NCI-H2196 treated with DMSO at 0.1 percent for 48 hours (cell line): ENCODE measurements around the gene MAPKAPK2.
"Not testable (repeated sequence)": the region's sequence is repeated elsewhere in the genome, so short reads cannot be mapped to it uniquely, and the experiment has no call there.

Experiments used
- DNase-seq: peaks from one replicate; lab custom pipeline; 2025; ENCODE audit not compliant: unreplicated experiment; lab: John Stamatoyannopoulos, UW

The MAPKAPK2 gene

GRCh38 chr1:206739411-206740076, 54.8 kb downstream of the MAPKAPK2 start:
- DNase-seq = no peak

DNA sequence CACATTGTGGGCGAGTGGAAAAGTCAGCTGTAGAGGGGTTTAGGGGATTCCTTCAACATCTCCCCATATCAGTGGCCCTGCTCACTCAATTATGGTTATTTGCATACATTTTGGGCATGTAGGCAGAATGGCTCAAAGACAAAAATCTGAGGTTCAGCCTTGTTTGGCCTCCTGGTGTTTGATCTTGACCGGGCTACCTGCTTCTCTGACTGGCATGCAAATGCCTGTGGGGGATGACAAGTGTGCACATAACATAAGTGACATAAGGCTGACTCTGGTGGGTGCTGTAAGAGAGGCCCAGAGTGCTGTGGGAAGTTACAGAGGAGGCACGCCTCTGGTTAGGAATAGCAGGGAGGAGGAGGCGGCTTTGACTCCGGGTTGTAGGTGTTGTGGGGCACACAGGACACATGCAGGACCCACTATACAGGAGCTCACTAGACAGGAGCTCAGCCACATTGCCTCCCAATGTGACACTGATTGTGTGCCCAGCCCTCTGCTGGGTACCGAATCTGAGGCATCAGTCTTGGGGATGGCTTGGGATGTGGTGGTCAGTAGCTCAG, 56.5 kb downstream of the MAPKAPK2 start:
- DNase-seq = no peak

DNA sequence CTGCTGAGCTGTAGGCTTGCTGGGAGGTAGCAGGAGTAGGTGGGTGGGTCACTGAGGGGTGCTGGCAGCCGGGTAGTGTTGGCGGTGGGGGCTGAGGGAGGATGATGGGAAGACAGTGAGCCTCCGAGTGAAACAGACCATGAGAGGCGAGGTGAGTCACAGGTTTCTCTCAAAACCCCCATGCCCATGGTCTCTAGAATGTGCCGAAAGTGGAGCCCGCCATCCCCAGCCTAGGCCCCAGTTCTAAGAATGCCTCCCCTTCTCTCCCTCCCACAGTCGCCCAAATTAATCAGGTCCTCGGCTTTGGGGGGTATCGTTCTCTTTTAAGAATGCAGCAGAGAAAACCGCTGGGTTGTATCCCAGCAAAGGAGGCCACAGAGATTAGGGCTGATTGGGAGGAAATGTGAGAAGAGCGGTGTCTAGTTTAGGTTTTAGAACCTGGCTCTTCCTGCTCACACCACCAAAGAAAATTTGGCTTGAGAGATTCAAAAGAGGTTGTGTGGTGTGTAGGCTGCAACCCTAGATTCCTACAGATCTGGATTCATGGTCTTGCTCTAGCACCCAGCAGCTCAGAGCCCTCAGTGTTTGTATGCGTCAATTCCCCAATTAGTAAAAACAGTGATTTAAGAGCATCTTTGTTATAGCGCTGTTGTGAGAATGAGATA, 58.1 kb downstream of the MAPKAPK2 start:
- no peak for DNase-seq

- no peak for DNase-seq
Observed at GRCh38 chr1:206744683-206745082, 60.0 kb downstream of the MAPKAPK2 start.

GRCh38 chr1:206745301-206745700, 60.6 kb downstream of the MAPKAPK2 start:
- DNase-seq = no peak

DNA sequence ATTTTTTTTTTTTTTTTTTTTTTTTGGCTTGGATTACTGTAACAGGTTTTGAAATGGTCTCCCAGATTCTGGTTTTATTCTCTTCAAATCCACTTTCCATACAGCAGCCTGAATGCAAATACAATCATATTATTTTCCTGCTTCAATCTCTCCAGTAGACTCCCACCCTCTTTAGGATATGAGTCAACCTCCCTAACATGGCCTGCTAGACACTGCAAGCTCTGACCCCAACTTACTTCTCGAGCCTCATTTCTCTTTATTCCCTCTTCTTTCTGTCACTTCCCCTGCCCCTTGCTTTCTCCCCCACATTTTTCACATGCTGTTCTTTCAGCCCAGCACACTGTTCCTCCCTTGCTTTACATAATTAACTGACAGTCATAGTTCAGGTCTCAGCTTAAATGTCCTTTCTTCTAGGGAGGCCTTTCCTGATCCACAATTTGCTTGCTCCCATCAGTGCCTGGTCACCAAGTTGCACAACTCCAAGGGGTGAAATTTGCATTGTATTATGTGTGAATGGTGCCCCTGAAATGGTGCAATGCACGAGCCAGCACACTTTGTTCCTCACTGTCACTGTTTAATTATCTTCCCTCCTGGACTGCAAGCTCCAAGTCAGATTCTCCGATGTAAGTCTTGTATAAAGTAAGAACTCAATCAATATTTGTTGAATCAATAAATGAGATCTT, 63.8 kb downstream of the MAPKAPK2 start:
- no peak for DNase-seq

DNA sequence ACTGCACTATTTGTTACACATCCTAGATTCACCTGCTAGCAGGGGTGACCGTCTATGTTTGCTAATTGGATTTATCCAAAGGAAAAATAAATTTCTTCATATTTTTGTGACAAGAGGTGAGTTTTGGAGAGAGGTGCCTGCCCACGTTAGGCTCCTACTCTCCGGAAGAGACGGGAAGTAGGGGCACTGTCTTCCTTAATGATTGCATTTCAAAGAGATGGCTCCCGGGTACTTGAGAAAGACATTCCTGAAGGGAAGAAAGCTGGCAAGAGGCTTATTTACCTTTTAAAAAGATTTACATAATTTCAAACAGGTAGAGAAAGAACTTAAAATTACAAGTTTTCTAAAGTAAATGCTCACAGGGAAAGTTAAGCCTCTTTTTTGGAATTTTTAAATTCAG, 67.2 kb downstream of the MAPKAPK2 start:
- no peak for DNase-seq

- no peak for DNase-seq
Observed at GRCh38 chr1:206752481-206752880, 67.8 kb downstream of the MAPKAPK2 start.

- no peak for DNase-seq
Observed at GRCh38 chr1:206753141-206753540, 68.4 kb downstream of the MAPKAPK2 start.

GRCh38 chr1:206754011-206754410, 69.3 kb downstream of the MAPKAPK2 start:
- no peak for DNase-seq

DNA sequence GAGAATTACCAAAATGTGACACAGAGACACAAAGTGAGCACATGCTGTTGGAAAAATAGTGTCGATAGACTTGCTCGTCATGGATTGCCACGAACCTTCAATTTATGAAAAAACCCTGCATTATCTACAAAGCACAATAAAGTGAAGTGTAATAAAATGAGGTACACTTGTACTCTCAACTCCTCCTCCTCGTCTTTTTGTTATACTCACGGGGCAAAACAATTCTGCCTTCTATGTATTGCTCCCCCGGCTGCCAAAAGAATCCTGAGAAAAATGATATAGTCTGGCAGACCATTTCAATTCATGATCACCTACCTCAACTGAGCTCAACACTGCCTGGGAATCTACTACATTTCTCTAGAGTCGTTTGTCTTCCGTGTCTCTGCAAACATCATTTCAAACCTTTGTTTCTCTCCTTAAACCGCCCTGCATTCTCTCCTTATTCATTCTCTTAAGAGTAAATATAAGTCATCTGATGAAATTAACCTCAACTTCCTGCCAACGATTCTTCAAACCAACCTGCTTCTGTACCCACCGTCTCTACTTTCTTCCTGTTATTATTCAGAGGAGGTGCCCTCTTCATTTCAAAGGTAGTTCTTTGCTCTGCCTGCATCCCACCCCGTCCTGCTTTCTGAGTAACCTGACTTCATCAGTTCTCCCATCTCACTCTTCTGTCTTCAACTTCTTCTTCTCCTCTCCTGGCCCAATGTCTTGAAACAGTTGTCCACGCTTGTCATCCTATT, 73.0 kb downstream of the MAPKAPK2 start:
- no peak for DNase-seq

DNA sequence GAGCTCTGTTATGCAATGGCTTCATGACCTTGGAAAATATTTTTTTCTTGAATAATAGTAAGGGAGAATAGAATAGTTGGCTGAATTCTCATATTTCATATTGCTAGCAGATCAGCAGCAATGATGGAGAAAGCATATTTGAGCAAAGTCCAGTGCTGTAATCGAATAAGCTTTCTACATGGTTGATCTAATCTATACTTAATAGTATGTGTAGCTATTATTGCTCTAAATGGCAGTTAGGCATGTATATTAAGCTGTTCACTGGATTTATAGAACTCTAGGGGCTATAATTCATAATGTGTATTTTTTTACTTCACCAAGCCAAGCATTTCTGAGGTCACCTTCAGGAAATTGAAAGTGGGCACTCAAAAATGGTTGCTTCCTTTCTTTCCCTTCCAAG, 75.9 kb downstream of the MAPKAPK2 start:
- no peak for DNase-seq

DNA sequence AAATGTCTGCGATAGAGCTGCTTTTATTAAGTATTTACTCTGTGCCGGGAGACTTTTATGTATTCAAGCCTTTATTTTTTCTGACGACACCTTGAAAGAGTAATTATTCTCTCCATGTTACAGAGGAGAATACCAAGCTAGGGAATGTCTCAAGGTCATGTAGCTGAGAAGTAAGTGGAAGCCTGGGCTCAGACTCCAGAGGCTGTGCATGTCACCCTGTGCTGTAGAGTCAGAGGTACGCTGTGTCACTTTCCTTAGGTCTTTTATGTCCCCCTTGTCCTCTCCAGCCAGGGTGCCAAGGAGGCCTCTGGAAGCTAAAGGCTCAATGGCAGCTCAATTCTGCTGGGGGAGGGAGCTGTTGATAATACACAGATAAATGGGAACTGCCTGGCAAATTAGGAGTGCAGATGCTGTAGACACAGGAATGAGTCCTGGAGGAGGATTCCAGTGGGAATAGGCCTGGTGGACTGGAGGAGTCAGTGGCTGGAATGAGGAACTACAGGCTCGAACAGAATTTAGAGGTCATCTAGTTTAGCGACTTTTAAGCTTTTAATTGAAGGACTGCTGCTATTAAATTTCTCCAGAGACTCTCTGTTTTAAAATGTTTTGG, 76.6 kb downstream of the MAPKAPK2 start:
- DNase-seq = no peak

- not testable (repeated sequence) for DNase-seq
Observed at GRCh38 chr1:206762741-206763364, 78.1 kb downstream of the MAPKAPK2 start.

- DNase-seq = not testable (repeated sequence)
Observed at GRCh38 chr1:206765771-206766170, 81.1 kb downstream of the MAPKAPK2 start.

DNA sequence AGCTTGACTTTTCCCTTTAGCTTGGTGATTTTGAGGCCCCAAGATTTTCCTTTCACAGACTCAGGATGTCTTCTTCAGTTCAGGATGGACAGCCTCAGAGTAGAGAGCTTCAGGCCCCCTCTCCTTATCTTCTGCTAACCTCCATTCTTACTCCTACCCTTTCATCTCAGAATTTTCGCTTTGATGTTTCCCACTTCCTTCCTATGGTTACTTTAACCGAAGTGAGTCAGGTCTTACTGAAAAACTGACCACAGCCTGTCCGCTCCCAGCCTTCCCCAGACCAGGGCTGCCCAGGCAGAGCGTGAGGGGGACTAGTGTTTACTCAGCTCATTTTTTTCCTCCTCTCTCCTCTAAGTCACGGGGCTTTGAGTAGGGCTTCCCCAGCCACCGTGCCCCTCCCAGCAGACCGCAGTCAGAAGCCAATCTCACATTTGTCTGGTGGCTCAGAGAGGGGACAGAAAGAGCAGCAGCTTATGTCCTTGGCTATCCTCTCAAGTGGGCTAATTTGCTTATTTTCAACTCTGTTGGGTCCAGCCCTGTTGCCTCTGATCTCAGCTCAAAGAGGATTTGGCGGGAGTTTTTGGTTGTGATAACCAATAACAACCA, 81.6 kb downstream of the MAPKAPK2 start:
- DNase-seq = no peak

- no peak for DNase-seq
Observed at GRCh38 chr1:206768472-206769303, 84.0 kb downstream of the MAPKAPK2 start.

- no peak for DNase-seq
Observed at GRCh38 chr1:206769304-206769731, 84.6 kb downstream of the MAPKAPK2 start.
